ENCODE results near the gene DTNBP1.

- TF ChIP-seq CTCF (conservative IDR thresholded peaks at IDR 0.05; ENCODE audit: low read depth, low read length) (no peak), EZH2 (IDR thresholded peaks at IDR 0.05; ENCODE audit: borderline replicate concordance, low read depth, low read length, poor library complexity, severe bottlenecking) (no peak)
These were observed 46.6 kb downstream of the DTNBP1 start for GRCh38 chr6:15616261-15616660.

Measured in A673 (cell line).